Measurements from ENCODE around the gene KCNJ15. TPM values are rescaled to one million over a fixed set of nuclear protein-coding genes. Genes with fewer than 3 reads are reported as not detected.

The KCNJ15 gene
- total and polyA plus RNA-seq, 2 donors (not counting 1 experiment from before 2014, with no cell fraction given) = 0.44 to 0.83 TPM

DNA sequence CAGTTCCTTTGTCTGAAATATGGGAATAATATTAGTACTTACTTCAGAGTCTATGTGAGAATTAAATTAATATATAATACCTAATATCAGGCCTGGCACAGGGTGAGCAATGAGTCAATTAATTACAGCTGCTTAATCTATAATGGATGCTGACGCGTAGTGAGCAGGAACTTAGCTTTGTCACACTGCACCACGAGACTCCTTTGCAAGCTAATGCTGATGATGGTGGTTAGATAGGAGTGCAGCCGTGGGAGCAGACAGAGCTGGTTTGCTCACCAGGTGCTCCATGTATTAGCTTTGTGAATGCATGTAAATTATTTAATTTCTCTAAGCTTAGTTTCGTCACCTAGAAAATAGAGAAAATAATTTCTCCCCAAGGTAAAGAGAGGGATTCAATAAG is 35.1 kb downstream of the KCNJ15 start:
- Histone ChIP-seq H3K9ac (ENCODE audit: insufficient read depth, low read length) (no peak overlapping the region), H3K79me2 (ENCODE audit: control insufficient read depth, insufficient read depth, low read length) (no peaks in the 10 kb centered on the region), H3K27me3 (ENCODE audit: control insufficient read depth, insufficient read depth, low read length) (no peaks in the 10 kb centered on the region), H2AFZ (ENCODE audit: low read length) (no peak overlapping the region), H4K20me1 (ENCODE audit: control insufficient read depth, extremely low read depth, insufficient read depth, low read length) (no peaks in the 10 kb centered on the region), H3K4me2 (ENCODE audit: extremely low read depth, insufficient read depth, low read length) (no peak overlapping the region), H3K4me3 (replicated peaks in 1 of 4; ENCODE audit: control extremely low read depth in 1 of 4, insufficient read depth in 1 of 4, low read depth in 3 of 4, low read length in 4 of 4) (no peak overlapping the region), H3K4me1 (ENCODE audit: control insufficient read depth, extremely low read depth, insufficient read depth, low read length) (peaks cover 23% of the 10 kb centered on the region), H3K27ac (ENCODE audit: insufficient read depth, low read length) (no peak overlapping the region), H3K36me3 (ENCODE audit: control insufficient read depth, insufficient read depth, low read length) (no peaks in the 10 kb centered on the region), H3K9me3 (ENCODE audit: control insufficient read depth, insufficient read depth, low read depth, low read length) (no peaks in the 10 kb centered on the region)
- no peak for TF ChIP-seq EZH2 (IDR thresholded peaks at IDR 0.05; ENCODE audit: low read length, missing control alignments)
- TF ChIP-seq, protein P1, sequence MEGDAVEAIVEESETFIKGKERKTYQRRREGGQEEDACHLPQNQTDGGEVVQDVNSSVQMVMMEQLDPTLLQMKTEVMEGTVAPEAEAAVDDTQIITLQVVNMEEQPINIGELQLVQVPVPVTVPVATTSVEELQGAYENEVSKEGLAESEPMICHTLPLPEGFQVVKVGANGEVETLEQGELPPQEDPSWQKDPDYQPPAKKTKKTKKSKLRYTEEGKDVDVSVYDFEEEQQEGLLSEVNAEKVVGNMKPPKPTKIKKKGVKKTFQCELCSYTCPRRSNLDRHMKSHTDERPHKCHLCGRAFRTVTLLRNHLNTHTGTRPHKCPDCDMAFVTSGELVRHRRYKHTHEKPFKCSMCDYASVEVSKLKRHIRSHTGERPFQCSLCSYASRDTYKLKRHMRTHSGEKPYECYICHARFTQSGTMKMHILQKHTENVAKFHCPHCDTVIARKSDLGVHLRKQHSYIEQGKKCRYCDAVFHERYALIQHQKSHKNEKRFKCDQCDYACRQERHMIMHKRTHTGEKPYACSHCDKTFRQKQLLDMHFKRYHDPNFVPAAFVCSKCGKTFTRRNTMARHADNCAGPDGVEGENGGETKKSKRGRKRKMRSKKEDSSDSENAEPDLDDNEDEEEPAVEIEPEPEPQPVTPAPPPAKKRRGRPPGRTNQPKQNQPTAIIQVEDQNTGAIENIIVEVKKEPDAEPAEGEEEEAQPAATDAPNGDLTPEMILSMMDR (conservative IDR thresholded peaks at IDR 0.05 in 1 of 2, IDR thresholded peaks at IDR 0.05 in 1 of 2; ENCODE audit: low read depth in 1 of 2, low read length in 2 of 2) = no peak
- DNase-seq (ENCODE audit: low read depth in 2 of 2) = peak in 1 of 2 donors; percentile 60

DNA sequence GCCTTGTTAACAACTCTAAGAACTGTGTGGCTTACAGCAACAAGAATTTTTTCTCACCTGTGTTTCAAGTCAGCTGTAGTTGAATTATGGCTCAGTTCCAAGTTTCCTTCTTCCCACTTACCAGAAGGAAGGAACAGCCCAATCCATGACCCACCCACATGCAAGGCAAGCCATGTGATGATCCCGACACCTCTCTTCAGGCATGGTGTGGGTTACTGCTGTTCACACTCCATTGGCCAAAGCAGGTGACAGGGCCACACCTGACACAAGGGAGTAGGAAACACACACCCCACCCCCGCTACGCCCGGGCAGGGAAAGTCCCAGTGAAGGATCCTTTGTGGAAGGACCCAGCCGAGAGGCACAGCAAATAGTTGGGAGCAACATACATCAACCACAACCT is 36.3 kb downstream of the KCNJ15 start:
- Histone ChIP-seq H3K27ac (ENCODE audit: insufficient read depth, low read length) (no peak overlapping the region), H3K79me2 (ENCODE audit: control insufficient read depth, insufficient read depth, low read length) (no peaks in the 10 kb centered on the region), H4K20me1 (ENCODE audit: control insufficient read depth, extremely low read depth, insufficient read depth, low read length) (no peaks in the 10 kb centered on the region), H3K27me3 (ENCODE audit: control insufficient read depth, insufficient read depth, low read length) (no peaks in the 10 kb centered on the region), H3K4me1 (ENCODE audit: control insufficient read depth, extremely low read depth, insufficient read depth, low read length) (peaks cover 26% of the 10 kb centered on the region), H3K9me3 (ENCODE audit: control insufficient read depth, insufficient read depth, low read depth, low read length) (no peaks in the 10 kb centered on the region), H3K36me3 (ENCODE audit: control insufficient read depth, insufficient read depth, low read length) (no peaks in the 10 kb centered on the region), H3K9ac (ENCODE audit: insufficient read depth, low read length) (no peak overlapping the region), H3K4me3 (replicated peaks in 1 of 4; ENCODE audit: control extremely low read depth in 1 of 4, insufficient read depth in 1 of 4, low read depth in 3 of 4, low read length in 4 of 4) (no peak overlapping the region), H3K4me2 (ENCODE audit: extremely low read depth, insufficient read depth, low read length) (no peak overlapping the region), H2AFZ (ENCODE audit: low read length) (no peak overlapping the region)
- DNase-seq (ENCODE audit: low read depth in 2 of 2) = no peak
- TF ChIP-seq, protein P1 (conservative IDR thresholded peaks at IDR 0.05 in 1 of 2, IDR thresholded peaks at IDR 0.05 in 1 of 2; ENCODE audit: low read depth in 1 of 2, low read length in 2 of 2) = no peak
- no peak for TF ChIP-seq EZH2 (IDR thresholded peaks at IDR 0.05; ENCODE audit: low read length, missing control alignments)

DNA sequence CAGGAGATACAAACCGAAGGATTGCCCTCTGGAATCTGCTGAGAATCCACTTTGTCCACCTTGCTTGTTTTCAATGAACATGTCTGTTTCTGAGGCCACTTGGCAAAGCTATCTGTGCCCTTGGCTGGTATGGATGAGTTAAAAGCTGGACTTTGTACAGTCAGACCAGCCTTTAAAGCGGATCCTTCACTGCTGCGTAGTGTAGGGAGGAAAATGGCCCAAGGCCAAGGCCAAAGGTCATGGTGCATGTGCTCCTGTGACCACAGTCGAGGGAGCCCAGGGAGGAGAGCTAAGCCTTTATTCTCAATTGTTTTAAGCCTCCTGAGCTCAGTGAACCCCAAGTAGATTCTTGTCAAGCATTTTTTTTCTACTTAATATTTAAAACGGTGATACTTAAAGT is 37.0 kb downstream of the KCNJ15 start:
- no peak overlapping the region for H3K27ac ChIP-seq (ENCODE audit: insufficient read depth, low read length)
- no peaks in the 10 kb centered on the region for H3K36me3 ChIP-seq (ENCODE audit: control insufficient read depth, insufficient read depth, low read length)
- H3K9ac ChIP-seq (ENCODE audit: insufficient read depth, low read length) = no peak overlapping the region
- peaks cover 26% of the 10 kb centered on the region for H3K4me1 ChIP-seq (ENCODE audit: control insufficient read depth, extremely low read depth, insufficient read depth, low read length)
- H3K9me3 ChIP-seq (ENCODE audit: control insufficient read depth, insufficient read depth, low read depth, low read length) = no peaks in the 10 kb centered on the region
- no peaks in the 10 kb centered on the region for H3K79me2 ChIP-seq (ENCODE audit: control insufficient read depth, insufficient read depth, low read length)
- DNase-seq (ENCODE audit: low read depth in 2 of 2) = no peak
- no peak overlapping the region for H3K4me3 ChIP-seq (replicated peaks in 1 of 4; ENCODE audit: control extremely low read depth in 1 of 4, insufficient read depth in 1 of 4, low read depth in 3 of 4, low read length in 4 of 4)
- TF ChIP-seq EZH2 (IDR thresholded peaks at IDR 0.05; ENCODE audit: low read length, missing control alignments) = no peak
- TF ChIP-seq, protein P1 (conservative IDR thresholded peaks at IDR 0.05 in 1 of 2, IDR thresholded peaks at IDR 0.05 in 1 of 2; ENCODE audit: low read depth in 1 of 2, low read length in 2 of 2) = no peak
- H3K27me3 ChIP-seq (ENCODE audit: control insufficient read depth, insufficient read depth, low read length) = no peaks in the 10 kb centered on the region
- H3K4me2 ChIP-seq (ENCODE audit: extremely low read depth, insufficient read depth, low read length) = no peak overlapping the region
- H4K20me1 ChIP-seq (ENCODE audit: control insufficient read depth, extremely low read depth, insufficient read depth, low read length) = no peaks in the 10 kb centered on the region
- no peak overlapping the region for H2AFZ ChIP-seq (ENCODE audit: low read length)
